ENCODE data around the gene RFX4. TPM values are rescaled to one million over a fixed set of nuclear protein-coding genes. Genes with fewer than 3 reads are reported as not detected.

RFX4 gene
- total RNA-seq, 1 donor from 2014 or later: not detected

- no peak for ATAC-seq
These were observed 185.4 kb downstream of the RFX4 start for GRCh38 chr12:106767954-106768822.

GRCh38 chr12:106769078-106769477 is 186.3 kb downstream of the RFX4 start:
- no peak for ATAC-seq

- ATAC-seq: no peak
These were observed 186.7 kb downstream of the RFX4 start for GRCh38 chr12:106769546-106769945.

GRCh38 chr12:106771425-106771824 is 188.6 kb downstream of the RFX4 start:
- no peak for ATAC-seq

GRCh38 chr12:106773286-106774004 is 190.6 kb downstream of the RFX4 start:
- no peak for ATAC-seq

- peak; percentile 98 for ATAC-seq
These were observed 191.4 kb downstream of the RFX4 start, which contains the start of gene RIC8B for GRCh38 chr12:106774005-106774807. RIC8B (plus strand) TSS chr12:106774682; CDS start chr12:106774746, 64 bp downstream.

- ATAC-seq: peak; percentile 3
These were observed 192.2 kb downstream of the RFX4 start for GRCh38 chr12:106774808-106775524.

GRCh38 chr12:106776897-106777296 is 194.1 kb downstream of the RFX4 start:
- no peak for ATAC-seq

GRCh38 chr12:106780010-106780631 is 197.3 kb downstream of the RFX4 start:
- ATAC-seq: no peak

GRCh38 chr12:106782619-106783018 is 199.8 kb downstream of the RFX4 start:
- no peak for ATAC-seq

- ATAC-seq: no peak
These were observed 200.7 kb downstream of the RFX4 start for GRCh38 chr12:106783515-106783914.

- no peak for ATAC-seq
These were observed 207.2 kb downstream of the RFX4 start for GRCh38 chr12:106790020-106790419.

- ATAC-seq: no peak
These were observed 208.7 kb downstream of the RFX4 start for GRCh38 chr12:106791531-106791930.

- no peak for ATAC-seq
These were observed 211.6 kb downstream of the RFX4 start for GRCh38 chr12:106794369-106794768.

- ATAC-seq: no peak
These were observed 218.4 kb downstream of the RFX4 start for GRCh38 chr12:106801167-106801708.

GRCh38 chr12:106801830-106802533 is 219.2 kb downstream of the RFX4 start:
- no peak for ATAC-seq

- no peak for ATAC-seq
These were observed 221.9 kb downstream of the RFX4 start for GRCh38 chr12:106804668-106805067.
